Muscle of arm (tissue), 12 donors: ENCODE measurements around the gene NRN1L. TPM values are rescaled to one million over a fixed set of nuclear protein-coding genes. Genes with fewer than 3 reads are reported as not detected.
A peak's percentile ranks its signal among the peaks of the same experiment; 100 is the strongest.
"Not testable (repeated sequence)": the region's sequence is repeated elsewhere in the genome, so short reads cannot be mapped to it uniquely, and the experiment has no call there.

Source experiments
- DNase-seq: peaks from one replicate; pipeline ENCODE4 v3.0.0-alpha.2; 2013
- polyA plus RNA-seq, 12 donors: library from polyadenylated mRNA; unstranded; fragments of 120-200 nt; gene quantifications; one replicate each; pipeline ENCODE4 v1.2.1, GENCODE V29; 2013; ENCODE audit not compliant: insufficient read length in 12 of 12

Gene NRN1L
- polyA plus RNA-seq, 12 donors, result 0.37 to 1.7 (median 0.74) TPM; not detected in 5

GRCh38 chr16:67860589-67861398 lies 23.9 kb upstream of the NRN1L start:
- DNase-seq, result no peak

- DNase-seq, result no peak
Measured at GRCh38 chr16:67861877-67862276, 22.8 kb upstream of the NRN1L start.

- peak; percentile 76 for DNase-seq
Measured at GRCh38 chr16:67862623-67863583, 21.8 kb upstream of the NRN1L start.

- not testable (repeated sequence) for DNase-seq
Measured at GRCh38 chr16:67864044-67864443, 20.6 kb upstream of the NRN1L start.

GRCh38 chr16:67864594-67864993 lies 20.1 kb upstream of the NRN1L start:
- no peak for DNase-seq

- DNase-seq, result no peak
Measured at GRCh38 chr16:67865318-67865717, 19.4 kb upstream of the NRN1L start.

GRCh38 chr16:67868290-67868689 lies 16.4 kb upstream of the NRN1L start:
- no peak for DNase-seq

GRCh38 chr16:67869653-67870052 lies 15.0 kb upstream of the NRN1L start:
- no peak for DNase-seq

- no peak for DNase-seq
Measured at GRCh38 chr16:67871256-67871655, 13.4 kb upstream of the NRN1L start.

- no peak for DNase-seq
Measured at GRCh38 chr16:67872131-67872630, 12.5 kb upstream of the NRN1L start.

GRCh38 chr16:67872631-67873434 lies 11.9 kb upstream of the NRN1L start, which contains the start of gene EDC4:
TSS of gene EDC4 (plus strand) at chr16:67873052. CDS start at chr16:67873262, 210 bp downstream.
- peak; percentile 78 for DNase-seq

GRCh38 chr16:67873435-67874370 lies 11.0 kb upstream of the NRN1L start:
- no peak for DNase-seq

GRCh38 chr16:67874372-67874771 lies 10.3 kb upstream of the NRN1L start:
- no peak for DNase-seq

- no peak for DNase-seq
Measured at GRCh38 chr16:67877064-67877463, 7.6 kb upstream of the NRN1L start.

GRCh38 chr16:67878232-67878631 lies 6.5 kb upstream of the NRN1L start:
- DNase-seq, result no peak

- no peak for DNase-seq
Measured at GRCh38 chr16:67878846-67879245, 5.8 kb upstream of the NRN1L start.

- no peak for DNase-seq
Measured at GRCh38 chr16:67879462-67879861, 5.2 kb upstream of the NRN1L start.

- DNase-seq, result no peak
Measured at GRCh38 chr16:67879936-67880335, 4.7 kb upstream of the NRN1L start.

- no peak for DNase-seq
Measured at GRCh38 chr16:67880584-67880983, 4.1 kb upstream of the NRN1L start.

GRCh38 chr16:67881621-67882161 lies 3.0 kb upstream of the NRN1L start:
- peak; percentile 44 for DNase-seq
